H1 (cell line): Measurements from ENCODE around the gene FAM193A. TPM values are rescaled to one million over a fixed set of nuclear protein-coding genes. Genes with fewer than 3 reads are reported as not detected.

ENCODE experiments used
- CTCF ChIA-PET: fragments of 300-600 bp; sonication (Branson Sonifier 250); formaldehyde crosslinking; loops from one replicate; lab custom pipeline; 2021; ENCODE audit not compliant: partially characterized antibody; lab: Charles Lee
- POLR2A ChIA-PET: fragments of 300-600 bp; sonication (Branson Sonifier 250); formaldehyde crosslinking; loops from one replicate; lab custom pipeline; 2021; ENCODE audit warnings: inconsistent platforms; ENCODE audit not compliant: partially characterized antibody; lab: Charles Lee
- DNase-seq, 2 experiments: peaks; one replicate each; pipeline versions ENCODE4 v3.0.0 to v3.0.0-alpha.2; 2010 to 2022; ENCODE audit warnings: low spot score in 2 of 2, low read depth in 1 of 2, mixed read lengths in 1 of 2
- FAIRE-seq: peaks from 2 replicates; lab custom pipeline; 2011; peaks lifted over from hg19 to GRCh38; lab: Jason Lieb, UNC
- H2AFZ ChIP-seq: 2 replicates; pipeline ENCODE4 v1.8.1; 2012; ENCODE audit warnings: low read length, inconsistent platforms
- H2AK5ac ChIP-seq: 2 replicates; pipeline ENCODE4 v1.6.1; 2013; ENCODE audit warnings: low read depth, low read length
- H2BK120ac ChIP-seq: replicated peaks from 2 replicates; pipeline ENCODE3; 2013; ENCODE audit warnings: low read depth, low read length, inconsistent platforms
- H2BK12ac ChIP-seq: 2 replicates; pipeline ENCODE4 v1.6.1; 2013; ENCODE audit warnings: low read depth, low read length
- H2BK15ac ChIP-seq: 2 replicates; pipeline ENCODE4 v1.6.1; 2013; ENCODE audit warnings: low read length
- H2BK20ac ChIP-seq: 2 replicates; pipeline ENCODE4 v1.6.1; 2013; ENCODE audit warnings: low read length
- H2BK5ac ChIP-seq: 2 replicates; pipeline ENCODE4 v1.6.1; 2013; ENCODE audit warnings: low read depth, low read length
- H3K14ac ChIP-seq: 2 replicates; pipeline ENCODE4 v1.6.1; 2013; ENCODE audit warnings: inconsistent platforms; ENCODE audit not compliant: insufficient read length
- H3K18ac ChIP-seq: 2 replicates; pipeline ENCODE4 v1.6.1; 2013; ENCODE audit warnings: low read length; ENCODE audit errors: extremely low read depth
- H3K23ac ChIP-seq: 2 replicates; pipeline ENCODE4 v1.6.1; 2013; ENCODE audit warnings: inconsistent platforms; ENCODE audit not compliant: insufficient read length
- H3K23me2 ChIP-seq: 2 replicates; pipeline ENCODE4 v1.6.1; 2013; ENCODE audit warnings: low read depth, low read length
- H3K27ac ChIP-seq: 2 replicates; pipeline ENCODE4 v1.6.1; 2011; ENCODE audit warnings: low read depth, low read length, inconsistent platforms
- H3K27me3 ChIP-seq, 4 experiments: replicated peaks in 1 of 4; 1 replicate in 1 of 4; 2 replicates in 3 of 4; pipeline versions ENCODE4 v1.6.1 to v1.8.1; 2011 to 2013; ENCODE audit warnings: low read length in 3 of 4, mild to moderate bottlenecking in 3 of 4, inconsistent platforms in 2 of 4, mixed read lengths in 2 of 4, moderate library complexity in 1 of 4; ENCODE audit not compliant: control insufficient read depth in 3 of 4, insufficient read depth in 3 of 4; ENCODE audit errors: extremely low read depth in 1 of 4
- H3K36me3 ChIP-seq, 4 experiments: 2 replicates each; pipeline versions ENCODE4 v1.6.1 to v1.8.1; 2011 to 2013; ENCODE audit warnings: mild to moderate bottlenecking in 4 of 4, low read length in 3 of 4, moderate library complexity in 2 of 4, control low read depth in 1 of 4, inconsistent platforms in 1 of 4; ENCODE audit not compliant: insufficient read depth in 4 of 4, control insufficient read depth in 2 of 4
- H3K4ac ChIP-seq: replicated peaks from 2 replicates; pipeline ENCODE3; 2013; ENCODE audit warnings: low read length, low read depth, mixed read lengths, inconsistent platforms; ENCODE audit not compliant: insufficient read length
- H3K4me1 ChIP-seq, 4 experiments: replicated peaks in 1 of 4; 1 replicate in 1 of 4; 2 replicates in 3 of 4; pipeline versions ENCODE4 v1.6.1 to v1.8.1; 2011 to 2013; ENCODE audit warnings: low read length in 3 of 4, inconsistent platforms in 2 of 4, mixed read lengths in 1 of 4; ENCODE audit not compliant: insufficient read depth in 4 of 4, control insufficient read depth in 3 of 4
- H3K4me2 ChIP-seq, 2 experiments: 2 replicates each; pipeline versions ENCODE4 v1.6.1 to v1.8.1; 2011 to 2013; ENCODE audit warnings: low read depth in 2 of 2, low read length in 2 of 2, control low read depth in 1 of 2, inconsistent platforms in 1 of 2, mild to moderate bottlenecking in 1 of 2; ENCODE audit not compliant: insufficient read depth in 1 of 2
- H3K4me3 ChIP-seq, 4 experiments: fragments of 200-600, 300-600 bp in 1 of 4; sonication (generic), shearing (Covaris generic), sonication (Bioruptor Twin) in 1 of 4; 2 replicates each; pipeline versions ENCODE4 v1.5.1 to v1.8.1; 2011 to 2016; ENCODE audit warnings: low read length in 4 of 4, low read depth in 3 of 4, control low read depth in 2 of 4, inconsistent platforms in 2 of 4, mild to moderate bottlenecking in 2 of 4, mixed read lengths in 1 of 4, moderate library complexity in 1 of 4; ENCODE audit not compliant: insufficient read depth in 2 of 4; ENCODE audit errors: extremely low read depth in 1 of 4
- H3K56ac ChIP-seq: replicated peaks from 2 replicates; pipeline ENCODE3; 2013; ENCODE audit warnings: low read depth, mild to moderate bottlenecking, mixed read lengths, low read length, inconsistent platforms; ENCODE audit not compliant: insufficient read length
- H3K79me1 ChIP-seq: 2 replicates; pipeline ENCODE4 v1.6.1; 2013; ENCODE audit warnings: low read depth, low read length, control low read depth
- H3K79me2 ChIP-seq, 2 experiments: 2 replicates each; pipeline versions ENCODE4 v1.6.1 to v1.8.1; 2012 to 2013; ENCODE audit warnings: low read length in 2 of 2, mild to moderate bottlenecking in 2 of 2, inconsistent platforms in 1 of 2; ENCODE audit not compliant: insufficient read depth in 2 of 2, control insufficient read depth in 1 of 2
- H3K9ac ChIP-seq, 4 experiments: replicated peaks in 1 of 4; 1 replicate in 1 of 4; 2 replicates in 3 of 4; pipeline versions ENCODE4 v1.6.1 to v1.8.1; 2011 to 2013; ENCODE audit warnings: low read depth in 3 of 4, low read length in 3 of 4, control low read depth in 2 of 4, mild to moderate bottlenecking in 2 of 4, moderate library complexity in 2 of 4, inconsistent platforms in 1 of 4; ENCODE audit errors: extremely low read depth in 1 of 4
- H3K9me3 ChIP-seq, 2 experiments: 2 replicates each; pipeline versions ENCODE4 v1.6.1 to v1.8.1; 2012 to 2013; ENCODE audit warnings: mild to moderate bottlenecking in 2 of 2, moderate library complexity in 2 of 2, control low read depth in 1 of 2, inconsistent platforms in 1 of 2, low read depth in 1 of 2, low read length in 1 of 2, mixed read lengths in 1 of 2; ENCODE audit not compliant: insufficient read depth in 2 of 2
- H4K20me1 ChIP-seq, 2 experiments: replicated peaks in 1 of 2; 2 replicates each; pipeline versions ENCODE3 to v1.8.1; 2011 to 2013; ENCODE audit warnings: inconsistent platforms in 2 of 2, low read length in 2 of 2, mild to moderate bottlenecking in 1 of 2; ENCODE audit not compliant: insufficient read depth in 2 of 2, control insufficient read depth in 1 of 2
- H4K5ac ChIP-seq: 2 replicates; pipeline ENCODE4 v1.6.1; 2013; ENCODE audit warnings: low read length, low read depth, mixed read lengths, inconsistent platforms; ENCODE audit not compliant: insufficient read length
- H4K8ac ChIP-seq: 2 replicates; pipeline ENCODE4 v1.8.0; 2013; ENCODE audit warnings: mild to moderate bottlenecking, moderate library complexity, low read length, inconsistent platforms; ENCODE audit not compliant: insufficient read depth; ENCODE audit errors: extremely low read depth
- H4K91ac ChIP-seq: replicated peaks from 2 replicates; pipeline ENCODE3; 2013; ENCODE audit warnings: low read length, mixed read lengths, inconsistent platforms; ENCODE audit not compliant: insufficient read length
- ASH2L ChIP-seq: fragments of 200-600, 300-600 bp; sonication (generic); IDR thresholded peaks from one replicate; pipeline ENCODE4 v1.7.1; 2017; ENCODE audit warnings: low read length
- CBX5 ChIP-seq: fragments of 300-800, 300-1000 bp; sonication (generic); IDR thresholded peaks from 2 replicates; pipeline ENCODE4 v1.7.1; 2016; ENCODE audit warnings: antibody characterized with exemption, low read length, low read depth
- CREB1 ChIP-seq: IDR thresholded peaks from 2 replicates; pipeline ENCODE4 v1.6.1; 2012; ENCODE audit warnings: inconsistent platforms
- EZH2 ChIP-seq: fragments of 200-600 bp; sonication (generic); IDR thresholded peaks from 2 replicates; pipeline ENCODE4 v1.7.1; 2012; ENCODE audit warnings: low read depth, mild to moderate bottlenecking, moderate library complexity, low read length, inconsistent platforms; ENCODE audit not compliant: severe bottlenecking
- FOSL1 ChIP-seq: IDR thresholded peaks from 2 replicates; pipeline ENCODE4 v1.6.1; 2011; ENCODE audit warnings: mild to moderate bottlenecking, low read depth, low read length, moderate library complexity; ENCODE audit not compliant: insufficient read depth
- JUND ChIP-seq: IDR thresholded peaks from 2 replicates; pipeline ENCODE4 v1.6.1; 2011; ENCODE audit warnings: mild to moderate bottlenecking, improper control_type of control experiment, low read length
- KDM1A ChIP-seq: fragments of 200-600, 300-600 bp; sonication (generic); IDR thresholded peaks from 2 replicates; pipeline ENCODE4 v1.7.1; 2016; ENCODE audit warnings: mild to moderate bottlenecking, low read length, borderline replicate concordance
- MAFK ChIP-seq: IDR thresholded peaks from 2 replicates; pipeline ENCODE4 v1.6.1; 2012; ENCODE audit warnings: low read depth, mild to moderate bottlenecking, improper control_type of control experiment, low read length
- NANOG ChIP-seq: IDR thresholded peaks from 2 replicates; pipeline ENCODE4 v1.6.1; 2011; ENCODE audit warnings: low read length, low read depth, mild to moderate bottlenecking, inconsistent platforms; ENCODE audit not compliant: insufficient read depth, poor library complexity, severe bottlenecking
- RFX5 ChIP-seq: IDR thresholded peaks from 2 replicates; pipeline ENCODE4 v1.6.1; 2011; ENCODE audit warnings: low read depth, low read length, improper control_type of control experiment, borderline replicate concordance
- SIX5 ChIP-seq: IDR thresholded peaks from 2 replicates; pipeline ENCODE4 v1.6.1; 2011; ENCODE audit warnings: mild to moderate bottlenecking, low read depth, low read length
- SUZ12 ChIP-seq: fragments of 200-600 bp; sonication (generic); IDR thresholded peaks from 2 replicates; pipeline ENCODE4 v1.6.1; 2012; ENCODE audit warnings: mild to moderate bottlenecking, inconsistent platforms, low read length, moderate library complexity, mixed read lengths
- TAF7 ChIP-seq: optimal IDR thresholded peaks from 2 replicates; pipeline ENCODE3; 2011; ENCODE audit warnings: low read depth, mild to moderate bottlenecking, inconsistent platforms, low read length, moderate library complexity, borderline replicate concordance
- ZNF274 ChIP-seq: IDR thresholded peaks from 2 replicates; pipeline ENCODE4 v1.7.0; 2012; ENCODE audit warnings: low read length, borderline replicate concordance; ENCODE audit errors: extremely low read depth
- WGBS, 2 experiments: shearing (Covaris generic) in 1 of 2; methylation state at CpG; one replicate each; pipeline versions ENCODE4 v1.1.6 to v1.1.7; 2013 to 2015; ENCODE audit warnings: low lambda C conversion rate in 2 of 2, mixed read lengths in 2 of 2, inconsistent platforms in 1 of 2, low coverage in 1 of 2, missing lambda C conversion rate in 1 of 2; ENCODE audit not compliant: insufficient replicate concordance in 2 of 2, insufficient coverage in 1 of 2, insufficient read length in 1 of 2; ENCODE audit errors: extremely low coverage in 1 of 2, missing lambda C conversion rate in 1 of 2; 5-methylcytosine and 5-hydroxymethylcytosine counted together
- polyA plus RNA-seq, 7 experiments: library from polyadenylated mRNA; depleted of rRNA in 3 of 7; stranded (reverse) in 5 of 7; unstranded in 2 of 7; fragments of >200 nt in 5 of 7; fragments of 200-250 nt in 2 of 7; gene quantifications; 1 replicate in 5 of 7; 2 replicates in 1 of 7; 4 replicates in 1 of 7; pipeline versions ENCODE4 v1.2.1 to v1.2.3, GENCODE V29; 2011 to 2013; ENCODE audit warnings: missing spikeins in 2 of 7, mixed read lengths in 2 of 7
- total RNA-seq: library from RNA; stranded (reverse); fragmentation: NEBNext Ultra II Directional; extraction: Animal tissue kit (Norgen Biotek cat#: 25700); gene quantifications from 2 replicates; pipeline ENCODE4 v1.2.1, GENCODE V29; 2021
- TF ChIP-seq, protein P1 (sequence below): IDR thresholded peaks from 2 replicates; pipeline ENCODE4 v1.6.1; 2012; ENCODE audit warnings: inconsistent platforms

FAM193A gene
- total and polyA plus RNA-seq, 2 of the 8 experiments (the other 6 are each of a cell fraction or from before 2014, with no cell fraction given): 8.7 to 26.2 TPM

GRCh38 chr4:2588259-2588658 is 51.8 kb downstream of the FAM193A start:
- H3K27ac ChIP-seq: no peak overlapping the region
- H4K5ac ChIP-seq: no peak overlapping the region
- H3K9me3 ChIP-seq: no peaks in the 10 kb centered on the region
- no peak overlapping the region for H2AFZ ChIP-seq
- no peak overlapping the region for H3K23ac ChIP-seq
- ChIA-PET POLR2A (interaction anchor here (1.0 to 1.5 kb wide), 3 partner anchors 9 to 51 kb away, joined by 4 to 6 read pairs (median 4); no protein-coding TSS in a partner anchor), CTCF (interaction anchor here (1.4 to 2.2 kb wide), 2 partner anchors 11 to 85 kb away, joined by 3 to 5 read pairs; no protein-coding TSS in a partner anchor)
- no peak overlapping the region for H2BK12ac ChIP-seq
- no peak overlapping the region for H4K91ac ChIP-seq
- H3K4me2 ChIP-seq: no peak overlapping the region
- H3K56ac ChIP-seq: no peak overlapping the region
- no peak overlapping the region for H3K9ac ChIP-seq
- peaks cover 20% of the 10 kb centered on the region for H3K79me1 ChIP-seq
- H4K20me1 ChIP-seq: peaks cover 13 to 15% of the 10 kb centered on the region in 2 experiments
- no peak overlapping the region for H2BK120ac ChIP-seq
- H2BK20ac ChIP-seq: no peak overlapping the region
- no peak overlapping the region for H3K4ac ChIP-seq
- H3K14ac ChIP-seq: no peak overlapping the region
- no peak overlapping the region for H2BK15ac ChIP-seq
- TF ChIP-seq FOSL1: no peak
- TF ChIP-seq RFX5: no peak
- no peak for TF ChIP-seq JUND
- TF ChIP-seq, protein P1, sequence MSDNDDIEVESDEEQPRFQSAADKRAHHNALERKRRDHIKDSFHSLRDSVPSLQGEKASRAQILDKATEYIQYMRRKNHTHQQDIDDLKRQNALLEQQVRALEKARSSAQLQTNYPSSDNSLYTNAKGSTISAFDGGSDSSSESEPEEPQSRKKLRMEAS: no peak
- no peak for TF ChIP-seq MAFK
- no peak for TF ChIP-seq CREB1
- no peak for TF ChIP-seq ZNF274
- TF ChIP-seq SIX5: no peak
- no peak for TF ChIP-seq EZH2
- TF ChIP-seq ASH2L: no peak
- no peak for TF ChIP-seq NANOG
- TF ChIP-seq CBX5: no peak
- no peak for TF ChIP-seq KDM1A
- no peak for TF ChIP-seq TAF7
- no peak for TF ChIP-seq SUZ12
- TF ChIP-seq, all 59 proteins: peak for 0
- Histone ChIP-seq H4K8ac (no peak overlapping the region), H3K79me2 (peaks cover 3 to 92% of the 10 kb centered on the region in 2 experiments; a peak in 3 of 4 replicates), H2BK5ac (no peak overlapping the region), H3K27me3 (no peaks in the 10 kb centered on the region), H2AK5ac (no peak overlapping the region), H3K36me3 (no peaks in the 10 kb centered on the region), H3K4me3 (no peak overlapping the region), H3K23me2 (no peaks in the 10 kb centered on the region), H3K18ac (no peak overlapping the region), H3K4me1 (peaks cover 7 to 21% (median 12%) of the 10 kb centered on the region in 4 experiments)
- DNase-seq (no peak), FAIRE-seq (no peak)
- WGBS, 2 experiments: 89% methylated on average over 3 of the region's 3 CpGs; no CpG with 5 or more reads in 1 of the 2 experiments
